Hepatocyte (in vitro differentiated cells): ENCODE results near the gene KCTD18.
A peak's percentile ranks its signal among the peaks of the same experiment; 100 is the strongest.

ENCODE experiments used
- EZH2phosphoT487 ChIP-seq: fragments of 200-600 bp; sonication (generic); IDR thresholded peaks from one replicate; pipeline ENCODE4 v1.6.1; 2018; ENCODE audit warnings: antibody characterized with exemption, mild to moderate bottlenecking, low read depth, moderate library complexity; ENCODE audit not compliant: unreplicated experiment, severe bottlenecking
- TF ChIP-seq, protein P1 (sequence below): fragments of 200-600 bp; sonication (generic); IDR thresholded peaks from 2 replicates; pipeline ENCODE4 v1.5.1; 2016; ENCODE audit warnings: antibody characterized with exemption, mild to moderate bottlenecking; ENCODE audit not compliant: poor library complexity

DNA sequence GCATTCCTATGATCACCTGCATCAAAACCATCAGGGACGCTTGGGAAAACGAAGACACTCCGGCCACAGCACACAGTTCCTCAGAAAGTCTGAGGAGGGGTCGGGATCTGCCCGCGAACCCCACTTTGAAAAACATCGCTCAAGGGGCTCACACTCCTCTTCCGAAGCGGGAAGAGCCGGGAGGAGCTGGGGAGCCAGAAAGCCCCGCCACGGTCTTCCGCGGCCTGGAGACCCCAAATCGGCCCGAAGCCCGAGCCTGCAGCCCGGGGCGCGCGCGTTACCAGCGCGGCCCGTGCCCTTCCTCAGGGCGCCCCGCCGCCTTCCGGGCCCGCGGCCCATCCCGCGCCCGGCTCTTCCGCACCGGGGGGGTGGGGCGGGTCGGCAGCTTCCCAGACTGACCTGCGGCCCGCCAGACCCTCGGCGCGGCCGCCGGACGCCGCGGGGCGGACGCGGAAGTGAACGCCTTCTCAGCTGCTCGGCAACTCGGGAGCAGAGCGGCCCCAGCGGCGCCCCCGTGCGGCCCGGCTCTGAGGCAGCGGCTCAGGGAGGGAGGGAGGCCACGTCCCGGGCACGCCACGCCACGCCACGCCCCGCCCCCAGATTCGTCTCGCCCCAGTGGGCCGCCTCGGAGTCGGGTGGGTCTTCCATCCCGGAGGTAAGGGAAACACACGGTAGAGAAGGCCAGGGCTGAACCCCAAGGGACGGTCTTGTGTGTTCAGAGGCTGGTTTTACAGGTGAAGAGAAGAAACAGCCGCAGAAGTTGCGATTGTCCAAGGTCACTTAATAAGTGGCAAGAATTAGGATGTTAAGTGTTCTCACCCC, at the start of gene KCTD18:
- TF ChIP-seq, protein P1, sequence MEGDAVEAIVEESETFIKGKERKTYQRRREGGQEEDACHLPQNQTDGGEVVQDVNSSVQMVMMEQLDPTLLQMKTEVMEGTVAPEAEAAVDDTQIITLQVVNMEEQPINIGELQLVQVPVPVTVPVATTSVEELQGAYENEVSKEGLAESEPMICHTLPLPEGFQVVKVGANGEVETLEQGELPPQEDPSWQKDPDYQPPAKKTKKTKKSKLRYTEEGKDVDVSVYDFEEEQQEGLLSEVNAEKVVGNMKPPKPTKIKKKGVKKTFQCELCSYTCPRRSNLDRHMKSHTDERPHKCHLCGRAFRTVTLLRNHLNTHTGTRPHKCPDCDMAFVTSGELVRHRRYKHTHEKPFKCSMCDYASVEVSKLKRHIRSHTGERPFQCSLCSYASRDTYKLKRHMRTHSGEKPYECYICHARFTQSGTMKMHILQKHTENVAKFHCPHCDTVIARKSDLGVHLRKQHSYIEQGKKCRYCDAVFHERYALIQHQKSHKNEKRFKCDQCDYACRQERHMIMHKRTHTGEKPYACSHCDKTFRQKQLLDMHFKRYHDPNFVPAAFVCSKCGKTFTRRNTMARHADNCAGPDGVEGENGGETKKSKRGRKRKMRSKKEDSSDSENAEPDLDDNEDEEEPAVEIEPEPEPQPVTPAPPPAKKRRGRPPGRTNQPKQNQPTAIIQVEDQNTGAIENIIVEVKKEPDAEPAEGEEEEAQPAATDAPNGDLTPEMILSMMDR, result peak; percentile 85
- TF ChIP-seq EZH2phosphoT487, result no peak
